ENCODE measurements around the gene CENPP.

CENPP gene

DNA sequence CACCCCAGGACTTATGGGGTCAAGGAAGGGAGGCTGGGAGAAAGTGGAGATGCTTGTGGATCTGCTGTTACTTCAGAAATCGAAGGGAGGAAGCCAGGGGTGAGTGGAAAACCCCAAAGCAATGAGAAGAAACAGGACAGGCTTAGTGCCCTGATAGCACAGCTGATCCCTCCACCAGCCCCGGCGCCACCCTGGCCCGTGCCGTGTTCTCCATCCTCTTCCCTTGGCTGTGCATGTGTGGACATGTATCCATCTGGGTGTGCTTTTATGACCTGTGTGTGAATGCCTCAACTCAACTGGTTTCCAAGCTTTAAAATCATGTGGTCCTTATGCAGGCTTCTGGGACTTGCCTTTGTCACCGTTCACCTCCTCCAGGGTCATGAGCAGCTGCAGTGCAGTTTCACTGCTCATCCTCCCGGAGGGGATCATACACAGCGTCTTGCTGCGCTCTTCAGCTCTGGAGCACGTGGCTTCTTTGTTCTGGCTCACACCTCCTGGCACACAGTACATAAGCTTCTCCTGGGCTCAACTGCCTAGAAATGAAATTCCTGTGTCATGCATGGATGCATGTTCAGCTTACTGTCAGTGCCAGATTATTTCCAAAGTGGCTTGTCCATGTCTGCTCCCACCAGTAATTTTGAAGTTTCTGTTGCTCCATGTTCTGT is 286.0 kb downstream of the CENPP start:
- no peaks in the 10 kb centered on the region for H3K9me2 ChIP-seq (ENCODE audit: low read depth, low read length)
- no peak overlapping the region for H3K4me3 ChIP-seq (ENCODE audit: low read depth, low read length, poor library complexity, severe bottlenecking)
- H3K9me3 ChIP-seq (ENCODE audit: low read length) = no peaks in the 10 kb centered on the region
- H3K27me3 ChIP-seq (ENCODE audit: insufficient read depth, low read length) = no peaks in the 10 kb centered on the region
- H3K4me2 ChIP-seq (ENCODE audit: low read length) = no peak overlapping the region
- H3K36me3 ChIP-seq (ENCODE audit: insufficient read depth, low read length) = peaks cover 64% of the 10 kb centered on the region
- no peak for TF ChIP-seq EZH2 (IDR thresholded peaks at IDR 0.05; ENCODE audit: borderline replicate concordance, low read length)
- TF ChIP-seq, protein P1, sequence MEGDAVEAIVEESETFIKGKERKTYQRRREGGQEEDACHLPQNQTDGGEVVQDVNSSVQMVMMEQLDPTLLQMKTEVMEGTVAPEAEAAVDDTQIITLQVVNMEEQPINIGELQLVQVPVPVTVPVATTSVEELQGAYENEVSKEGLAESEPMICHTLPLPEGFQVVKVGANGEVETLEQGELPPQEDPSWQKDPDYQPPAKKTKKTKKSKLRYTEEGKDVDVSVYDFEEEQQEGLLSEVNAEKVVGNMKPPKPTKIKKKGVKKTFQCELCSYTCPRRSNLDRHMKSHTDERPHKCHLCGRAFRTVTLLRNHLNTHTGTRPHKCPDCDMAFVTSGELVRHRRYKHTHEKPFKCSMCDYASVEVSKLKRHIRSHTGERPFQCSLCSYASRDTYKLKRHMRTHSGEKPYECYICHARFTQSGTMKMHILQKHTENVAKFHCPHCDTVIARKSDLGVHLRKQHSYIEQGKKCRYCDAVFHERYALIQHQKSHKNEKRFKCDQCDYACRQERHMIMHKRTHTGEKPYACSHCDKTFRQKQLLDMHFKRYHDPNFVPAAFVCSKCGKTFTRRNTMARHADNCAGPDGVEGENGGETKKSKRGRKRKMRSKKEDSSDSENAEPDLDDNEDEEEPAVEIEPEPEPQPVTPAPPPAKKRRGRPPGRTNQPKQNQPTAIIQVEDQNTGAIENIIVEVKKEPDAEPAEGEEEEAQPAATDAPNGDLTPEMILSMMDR (IDR thresholded peaks at IDR 0.05; ENCODE audit: low read length) = no peak
- no peaks in the 10 kb centered on the region for H4K20me1 ChIP-seq (ENCODE audit: insufficient read depth, low read length)
- H3K4me1 ChIP-seq (ENCODE audit: insufficient read depth, low read length, severe bottlenecking) = peaks cover 20% of the 10 kb centered on the region
- H3K79me2 ChIP-seq (ENCODE audit: insufficient read depth, low read length) = no peaks in the 10 kb centered on the region
- no peak overlapping the region for H3K9ac ChIP-seq (ENCODE audit: low read length)
- no peaks in the 10 kb centered on the region for H3F3A ChIP-seq (ENCODE audit: insufficient read depth, low read length)
- H2AFZ ChIP-seq (ENCODE audit: low read length) = no peak overlapping the region
- no peak overlapping the region for H3K27ac ChIP-seq (ENCODE audit: low read depth, low read length, poor library complexity, severe bottlenecking)

DNA sequence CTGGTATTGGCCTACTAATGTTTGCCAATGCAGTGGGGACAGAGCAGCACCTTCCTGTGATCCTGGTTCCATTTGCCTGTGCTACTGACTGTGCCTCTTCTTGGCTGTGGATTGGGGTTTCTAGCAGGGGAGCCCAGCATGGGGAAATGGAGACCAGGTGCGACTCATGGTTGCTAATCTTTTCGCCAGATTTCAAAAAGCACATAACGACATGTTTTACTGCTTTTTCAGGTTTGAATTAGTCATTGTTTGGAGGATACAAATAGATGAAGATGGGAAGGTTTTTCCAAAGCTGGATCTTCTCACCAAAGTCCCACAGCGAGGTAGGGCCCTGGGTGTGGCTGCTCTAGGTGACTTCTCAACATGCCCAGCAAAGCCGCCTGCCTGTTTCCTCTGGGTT is 286.5 kb downstream of the CENPP start:
- no peak overlapping the region for H3K9ac ChIP-seq (ENCODE audit: low read length)
- no peaks in the 10 kb centered on the region for H3K9me2 ChIP-seq (ENCODE audit: low read depth, low read length)
- H3K4me2 ChIP-seq (ENCODE audit: low read length) = no peak overlapping the region
- no peaks in the 10 kb centered on the region for H4K20me1 ChIP-seq (ENCODE audit: insufficient read depth, low read length)
- no peak overlapping the region for H3K27ac ChIP-seq (ENCODE audit: low read depth, low read length, poor library complexity, severe bottlenecking)
- peaks cover 20% of the 10 kb centered on the region for H3K4me1 ChIP-seq (ENCODE audit: insufficient read depth, low read length, severe bottlenecking)
- no peaks in the 10 kb centered on the region for H3K9me3 ChIP-seq (ENCODE audit: low read length)
- TF ChIP-seq EZH2 (IDR thresholded peaks at IDR 0.05; ENCODE audit: borderline replicate concordance, low read length) = no peak
- TF ChIP-seq, protein P1 (IDR thresholded peaks at IDR 0.05; ENCODE audit: low read length) = no peak
- H3K36me3 ChIP-seq (ENCODE audit: insufficient read depth, low read length) = peaks cover 70% of the 10 kb centered on the region
- no peak overlapping the region for H2AFZ ChIP-seq (ENCODE audit: low read length)
- H3K27me3 ChIP-seq (ENCODE audit: insufficient read depth, low read length) = no peaks in the 10 kb centered on the region
- no peaks in the 10 kb centered on the region for H3F3A ChIP-seq (ENCODE audit: insufficient read depth, low read length)
- no peaks in the 10 kb centered on the region for H3K79me2 ChIP-seq (ENCODE audit: insufficient read depth, low read length)
- H3K4me3 ChIP-seq (ENCODE audit: low read depth, low read length, poor library complexity, severe bottlenecking) = no peak overlapping the region

DNA sequence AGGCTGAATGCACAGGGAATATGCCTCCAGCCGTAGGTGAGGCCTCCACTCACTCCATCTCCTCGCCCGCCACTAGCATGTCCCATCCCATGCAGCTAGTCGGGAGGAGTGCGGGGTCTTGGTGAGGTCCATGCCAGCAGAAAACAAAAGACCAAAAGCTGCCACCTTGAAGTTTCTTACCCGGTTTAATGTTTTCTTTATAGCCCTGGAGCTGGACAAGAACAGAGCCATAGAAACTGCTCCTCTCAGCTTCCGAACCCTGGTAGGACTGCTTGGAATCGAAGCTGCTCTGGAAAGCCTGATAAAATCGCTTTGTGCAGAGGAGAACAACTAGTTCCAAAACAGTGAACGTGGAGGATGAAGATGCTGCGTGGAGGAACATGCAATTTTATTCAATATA is 287.1 kb downstream of the CENPP start:
- Histone ChIP-seq H3K27me3 (ENCODE audit: insufficient read depth, low read length) (no peaks in the 10 kb centered on the region), H3K9ac (ENCODE audit: low read length) (no peak overlapping the region), H3K4me3 (ENCODE audit: low read depth, low read length, poor library complexity, severe bottlenecking) (no peak overlapping the region), H3K79me2 (ENCODE audit: insufficient read depth, low read length) (no peaks in the 10 kb centered on the region), H3K4me1 (ENCODE audit: insufficient read depth, low read length, severe bottlenecking) (peaks cover 19% of the 10 kb centered on the region), H3K27ac (ENCODE audit: low read depth, low read length, poor library complexity, severe bottlenecking) (no peak overlapping the region), H4K20me1 (ENCODE audit: insufficient read depth, low read length) (no peaks in the 10 kb centered on the region), H3K9me3 (ENCODE audit: low read length) (no peaks in the 10 kb centered on the region), H2AFZ (ENCODE audit: low read length) (no peak overlapping the region), H3K4me2 (ENCODE audit: low read length) (no peak overlapping the region), H3K36me3 (ENCODE audit: insufficient read depth, low read length) (peaks cover 75% of the 10 kb centered on the region), H3F3A (ENCODE audit: insufficient read depth, low read length) (no peaks in the 10 kb centered on the region), H3K9me2 (ENCODE audit: low read depth, low read length) (no peaks in the 10 kb centered on the region)
- TF ChIP-seq, protein P1 (IDR thresholded peaks at IDR 0.05; ENCODE audit: low read length) = no peak
- no peak for TF ChIP-seq EZH2 (IDR thresholded peaks at IDR 0.05; ENCODE audit: borderline replicate concordance, low read length)

Data from OCI-LY1 (cell line).